ENCODE data around the gene SLC6A12.
A peak's percentile ranks its signal among the peaks of the same experiment; 100 is the strongest.

Gene SLC6A12

GRCh38 chr12:177336-177979, 36.5 kb downstream of the SLC6A12 start:
- no peak for DNase-seq
- Histone ChIP-seq H3K36me3 (replicated peaks) (no peaks in the 10 kb centered on the region), H3K27me3 (replicated peaks) (no peaks in the 10 kb centered on the region), H3K4me3 (ENCODE audit: low read depth, low read length) (no peak overlapping the region), H3K27ac (no peak overlapping the region)
- TF ChIP-seq CTCF (IDR thresholded peaks at IDR 0.05; ENCODE audit: low read depth, low read length, missing control alignments): no peak
- in situ Hi-C loops (cut with HindIII; ENCODE audit: low pct_ligation_motif_present, low sequenced_read_pairs): no loop called here

GRCh38 chr12:176321-177181, 37.4 kb downstream of the SLC6A12 start:
- Histone ChIP-seq H3K4me3 (ENCODE audit: low read depth, low read length) (no peak overlapping the region), H3K27me3 (replicated peaks) (no peaks in the 10 kb centered on the region), H3K27ac (peak overlapping the region; percentile 18), H3K36me3 (replicated peaks) (no peaks in the 10 kb centered on the region)
- peak; percentile 39 for DNase-seq
- no peak for TF ChIP-seq CTCF (IDR thresholded peaks at IDR 0.05; ENCODE audit: low read depth, low read length, missing control alignments)
- in situ Hi-C loops (cut with HindIII; ENCODE audit: low pct_ligation_motif_present, low sequenced_read_pairs): no loop called here

- no peaks in the 10 kb centered on the region for H3K27me3 ChIP-seq (replicated peaks)
- no peak overlapping the region for H3K4me3 ChIP-seq (ENCODE audit: low read depth, low read length)
- no peak overlapping the region for H3K27ac ChIP-seq
- in situ Hi-C loops (cut with HindIII; ENCODE audit: low pct_ligation_motif_present, low sequenced_read_pairs): no loop called here
- H3K36me3 ChIP-seq (replicated peaks): no peaks in the 10 kb centered on the region
- no peak for DNase-seq
- TF ChIP-seq CTCF (IDR thresholded peaks at IDR 0.05; ENCODE audit: low read depth, low read length, missing control alignments): no peak
These were observed 38.2 kb downstream of the SLC6A12 start for GRCh38 chr12:175759-176158.

- in situ Hi-C loops (cut with HindIII; ENCODE audit: low pct_ligation_motif_present, low sequenced_read_pairs): no loop called here
- H3K27ac ChIP-seq: no peak overlapping the region
- H3K27me3 ChIP-seq (replicated peaks): no peaks in the 10 kb centered on the region
- H3K36me3 ChIP-seq (replicated peaks): no peaks in the 10 kb centered on the region
- no peak overlapping the region for H3K4me3 ChIP-seq (ENCODE audit: low read depth, low read length)
- no peak for DNase-seq
- TF ChIP-seq CTCF (IDR thresholded peaks at IDR 0.05; ENCODE audit: low read depth, low read length, missing control alignments): no peak
These were observed 38.7 kb downstream of the SLC6A12 start for GRCh38 chr12:175250-175649.

GRCh38 chr12:174596-174995, 39.4 kb downstream of the SLC6A12 start:
- no peak for TF ChIP-seq CTCF (IDR thresholded peaks at IDR 0.05; ENCODE audit: low read depth, low read length, missing control alignments)
- no peak overlapping the region for H3K27ac ChIP-seq
- H3K27me3 ChIP-seq (replicated peaks): no peaks in the 10 kb centered on the region
- no peak overlapping the region for H3K4me3 ChIP-seq (ENCODE audit: low read depth, low read length)
- in situ Hi-C loops (cut with HindIII; ENCODE audit: low pct_ligation_motif_present, low sequenced_read_pairs): no loop called here
- no peaks in the 10 kb centered on the region for H3K36me3 ChIP-seq (replicated peaks)
- DNase-seq: no peak
